GM12892 (cell line): ENCODE results near the gene SLC2A4RG.

Source experiments
- DNase-seq: peaks from one replicate; pipeline ENCODE4 v3.0.0; 2011; ENCODE audit not compliant: insufficient read length
- FAIRE-seq: peaks from 2 replicates; lab custom pipeline; 2011; peaks lifted over from hg19 to GRCh38; lab: Jason Lieb, UNC
- POLR2A ChIP-seq: IDR thresholded peaks from 2 replicates; pipeline ENCODE4 v1.6.1; 2011; ENCODE audit warnings: low read depth, low read length, control low read depth
- POLR2AphosphoS5 ChIP-seq: IDR thresholded peaks from 2 replicates; pipeline ENCODE4 v1.6.1; 2011; ENCODE audit warnings: low read depth, low read length, control low read depth
- TAF1 ChIP-seq: IDR thresholded peaks from 2 replicates; pipeline ENCODE4 v1.6.1; 2011; ENCODE audit warnings: low read depth, mild to moderate bottlenecking, control low read depth, low read length, borderline replicate concordance

SLC2A4RG gene

DNA sequence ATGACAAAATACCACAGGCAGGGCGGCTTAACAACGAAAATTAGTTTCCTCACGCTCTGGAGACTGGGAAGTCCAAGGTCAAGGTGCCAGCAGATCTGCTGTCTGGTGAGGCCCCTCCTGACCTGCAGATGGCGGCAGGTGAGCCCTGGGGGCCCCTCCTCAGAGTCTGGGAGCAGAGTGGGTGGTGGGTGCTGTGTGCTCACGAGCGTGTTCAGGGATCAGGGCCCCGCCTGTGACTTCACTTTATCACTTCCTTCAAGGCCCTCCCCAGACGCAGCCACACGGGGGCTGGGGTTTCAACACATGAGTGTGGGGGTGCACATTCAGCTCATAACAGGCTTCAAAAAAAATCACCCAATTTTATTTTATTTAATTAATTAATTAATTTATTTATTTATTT is 39.3 kb downstream of the SLC2A4RG start:
- FAIRE-seq: no peak
- no peak for DNase-seq
- no peak for TF ChIP-seq POLR2AphosphoS5
- no peak for TF ChIP-seq POLR2A
- no peak for TF ChIP-seq TAF1

DNA sequence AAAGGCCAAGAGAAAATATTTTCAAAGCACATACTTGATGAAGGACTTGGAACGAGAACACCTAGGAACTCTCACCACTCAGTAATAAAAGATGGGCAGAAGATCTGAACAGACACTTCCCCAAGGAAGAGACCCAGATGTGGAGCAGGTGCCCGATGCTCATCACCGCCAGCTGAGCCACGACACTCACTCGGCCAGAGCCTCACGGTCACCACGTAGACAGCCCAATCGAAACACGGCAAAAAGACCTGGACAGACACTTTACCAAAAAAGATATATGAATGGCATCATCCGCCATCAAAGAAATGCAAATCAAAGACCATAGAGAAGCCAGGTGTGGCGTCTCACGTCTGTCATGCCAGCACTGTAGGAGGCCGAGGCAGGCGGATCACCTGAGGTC is 41.6 kb downstream of the SLC2A4RG start:
- DNase-seq: no peak
- TF ChIP-seq TAF1 (no peak), POLR2A (no peak), POLR2AphosphoS5 (no peak)
- no peak for FAIRE-seq

DNA sequence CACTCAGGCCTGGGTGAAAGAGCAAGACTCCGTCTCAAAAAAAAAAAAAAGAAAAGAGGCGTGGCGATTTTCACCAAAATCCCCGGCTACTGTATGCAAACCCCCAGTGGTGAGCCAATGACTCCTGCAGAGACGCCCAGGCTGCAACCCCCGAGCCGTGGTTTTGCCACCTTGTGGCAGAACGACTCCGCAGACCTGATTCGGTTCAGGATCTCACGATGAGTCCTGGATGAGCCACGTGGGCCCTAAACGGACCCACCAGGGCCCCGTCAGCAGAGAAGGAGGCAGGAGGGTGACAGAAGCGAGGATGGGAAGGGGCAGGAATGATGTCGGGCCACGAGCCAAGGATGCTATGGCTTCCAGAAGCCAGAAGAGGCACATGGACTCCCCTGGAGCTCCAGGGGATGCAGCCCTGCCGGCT is 42.5 kb downstream of the SLC2A4RG start:
- FAIRE-seq: no peak
- no peak for DNase-seq
- TF ChIP-seq POLR2AphosphoS5: no peak
- no peak for TF ChIP-seq TAF1
- no peak for TF ChIP-seq POLR2A

DNA sequence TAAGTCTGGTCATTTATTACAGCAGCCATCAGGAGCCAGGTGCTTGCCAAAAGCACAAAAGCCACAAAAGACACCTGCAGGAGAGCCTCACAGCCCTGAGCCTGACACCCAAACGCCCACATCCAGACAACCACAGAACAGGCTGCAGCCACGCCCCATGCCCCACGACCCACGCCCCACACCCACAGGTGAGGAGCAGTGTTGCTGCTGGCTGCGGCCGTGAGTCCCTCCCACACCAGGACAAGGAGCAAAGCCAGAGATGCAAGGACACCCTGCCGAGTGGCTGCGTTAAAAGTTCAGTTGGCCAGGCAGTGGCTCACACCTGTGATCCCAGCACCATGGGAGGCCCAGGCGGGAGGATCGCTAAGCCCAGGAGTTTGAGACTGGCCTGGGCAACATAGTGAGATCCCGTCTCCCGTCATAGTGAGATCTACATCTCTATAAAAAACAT is 43.0 kb downstream of the SLC2A4RG start:
- FAIRE-seq (no peak), DNase-seq (no peak)
- TF ChIP-seq TAF1: no peak
- TF ChIP-seq POLR2A: no peak
- TF ChIP-seq POLR2AphosphoS5: no peak

DNA sequence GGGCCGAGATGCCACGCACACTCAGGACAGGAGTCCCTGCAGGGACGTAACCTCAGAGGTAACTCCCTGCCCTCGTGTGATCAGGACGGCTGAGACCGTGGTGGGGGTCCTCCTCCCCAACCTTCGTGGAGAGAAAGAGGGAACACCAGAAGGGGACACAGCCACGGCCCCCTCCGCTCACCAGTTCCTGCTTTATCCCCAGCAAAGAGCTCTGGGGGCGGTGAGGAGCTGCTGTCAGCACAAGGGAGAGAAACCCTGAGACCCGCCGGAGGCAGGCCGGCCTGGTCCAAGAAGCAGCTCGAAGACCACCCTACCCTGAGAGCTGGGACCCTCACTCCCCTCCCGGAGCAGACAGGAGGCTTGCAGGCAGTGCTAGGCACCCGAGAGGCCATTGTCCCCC is 44.4 kb downstream of the SLC2A4RG start:
- TF ChIP-seq TAF1: no peak
- TF ChIP-seq POLR2AphosphoS5: no peak
- TF ChIP-seq POLR2A: no peak
- DNase-seq (no peak), FAIRE-seq (no peak)

DNA sequence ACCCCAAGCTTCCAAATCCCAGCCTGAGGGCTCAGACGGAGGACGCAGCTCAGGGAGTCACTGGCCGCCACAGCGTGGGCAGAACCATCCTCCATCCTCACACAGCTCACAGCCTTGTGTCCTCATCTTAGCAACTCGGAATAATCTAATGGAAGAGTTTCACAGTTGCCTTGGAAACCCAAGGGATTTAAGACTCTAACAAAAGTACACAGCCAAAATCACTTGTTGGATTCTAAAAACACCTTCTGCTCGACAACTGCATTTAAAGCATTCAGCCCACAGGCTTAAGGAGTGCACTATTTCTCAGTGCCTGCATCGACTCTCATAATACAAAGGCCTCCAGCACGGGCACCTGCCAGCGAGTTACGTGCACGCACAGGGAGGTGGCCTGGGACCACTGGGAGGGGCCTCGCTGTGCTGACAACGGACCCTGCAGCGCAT is 46.1 kb downstream of the SLC2A4RG start:
- no peak for FAIRE-seq
- TF ChIP-seq POLR2A (no peak), TAF1 (no peak), POLR2AphosphoS5 (no peak)
- DNase-seq: no peak

DNA sequence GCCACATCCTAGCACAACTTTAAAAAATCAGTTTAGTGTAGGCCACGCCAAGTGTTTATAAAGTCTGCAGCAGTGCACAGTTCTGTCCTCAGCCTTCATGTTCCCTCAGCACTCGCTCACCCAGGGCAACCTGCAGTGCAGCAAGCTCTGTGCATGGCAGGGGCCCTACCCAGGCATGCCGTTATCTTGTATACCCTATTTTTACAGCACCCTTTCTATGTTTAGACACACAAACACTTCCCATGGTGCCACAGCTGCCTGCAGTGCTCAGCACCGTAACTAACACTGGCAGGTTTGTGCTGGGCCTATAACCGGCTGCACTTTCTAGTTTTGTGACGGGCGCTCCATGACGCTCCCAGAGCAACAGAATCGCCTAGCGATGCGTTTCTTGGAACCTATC is 47.7 kb downstream of the SLC2A4RG start:
- no peak for FAIRE-seq
- TF ChIP-seq POLR2AphosphoS5 (no peak), POLR2A (no peak), TAF1 (no peak)
- DNase-seq: no peak

DNA sequence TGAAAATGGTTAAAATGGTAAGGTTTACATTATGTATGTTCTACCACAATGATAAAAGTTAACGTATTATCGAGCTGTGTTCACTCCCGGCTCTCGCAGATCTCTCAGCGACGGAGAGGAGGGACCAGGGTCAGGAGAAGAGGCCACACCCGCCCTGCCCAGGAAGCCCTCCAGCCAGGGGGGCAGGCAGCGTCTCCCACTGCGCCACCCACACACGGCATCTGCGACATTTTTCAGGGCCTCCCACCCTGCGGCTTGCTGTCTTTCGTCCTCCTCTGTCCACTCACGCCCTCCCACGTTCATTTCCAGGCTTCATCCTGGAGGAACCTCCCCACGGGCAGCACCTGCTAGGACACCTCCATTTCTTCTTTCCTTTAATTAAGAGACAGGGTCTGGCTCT is 48.2 kb downstream of the SLC2A4RG start:
- TF ChIP-seq POLR2AphosphoS5 (no peak), POLR2A (no peak), TAF1 (no peak)
- no peak for DNase-seq
- FAIRE-seq: no peak

DNA sequence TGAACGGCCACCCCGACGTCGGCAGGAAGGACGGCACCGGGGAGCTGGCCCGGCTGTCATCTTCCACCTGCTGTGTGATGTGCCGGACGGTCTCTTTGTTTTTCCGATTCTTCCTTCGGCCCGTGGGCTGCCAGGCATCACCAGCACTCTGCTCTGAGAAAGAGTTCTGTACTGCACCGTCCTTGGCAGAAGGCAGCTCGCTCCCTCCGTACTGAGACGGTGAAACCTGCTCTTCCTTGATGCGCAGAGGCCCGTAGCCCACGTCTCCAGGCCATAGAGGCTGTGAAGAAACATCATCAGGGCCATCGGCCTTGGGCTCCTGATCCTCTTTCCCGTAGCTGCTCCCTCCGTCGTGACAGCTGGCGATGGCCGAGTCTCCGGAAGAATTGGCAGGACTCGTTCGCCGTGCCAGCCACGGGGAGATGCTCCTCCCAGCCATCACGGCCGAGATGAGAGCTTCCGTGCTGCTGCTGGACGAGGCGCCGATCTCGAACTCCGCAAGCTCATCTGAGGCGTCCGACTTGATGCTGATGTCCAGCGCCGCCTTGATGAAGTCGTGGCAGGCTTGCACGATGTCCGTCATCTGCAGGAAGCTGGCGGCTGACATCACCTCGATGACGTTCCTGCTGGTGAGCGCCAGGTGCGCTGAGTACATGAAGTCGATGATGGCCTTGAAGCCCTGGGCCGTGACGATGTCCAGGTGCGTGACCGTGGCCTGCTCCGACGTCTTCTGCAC is 50.4 kb downstream of the SLC2A4RG start:
- no peak for FAIRE-seq
- DNase-seq: no peak
- no peak for TF ChIP-seq POLR2A
- TF ChIP-seq POLR2AphosphoS5: no peak
- TF ChIP-seq TAF1: no peak

DNA sequence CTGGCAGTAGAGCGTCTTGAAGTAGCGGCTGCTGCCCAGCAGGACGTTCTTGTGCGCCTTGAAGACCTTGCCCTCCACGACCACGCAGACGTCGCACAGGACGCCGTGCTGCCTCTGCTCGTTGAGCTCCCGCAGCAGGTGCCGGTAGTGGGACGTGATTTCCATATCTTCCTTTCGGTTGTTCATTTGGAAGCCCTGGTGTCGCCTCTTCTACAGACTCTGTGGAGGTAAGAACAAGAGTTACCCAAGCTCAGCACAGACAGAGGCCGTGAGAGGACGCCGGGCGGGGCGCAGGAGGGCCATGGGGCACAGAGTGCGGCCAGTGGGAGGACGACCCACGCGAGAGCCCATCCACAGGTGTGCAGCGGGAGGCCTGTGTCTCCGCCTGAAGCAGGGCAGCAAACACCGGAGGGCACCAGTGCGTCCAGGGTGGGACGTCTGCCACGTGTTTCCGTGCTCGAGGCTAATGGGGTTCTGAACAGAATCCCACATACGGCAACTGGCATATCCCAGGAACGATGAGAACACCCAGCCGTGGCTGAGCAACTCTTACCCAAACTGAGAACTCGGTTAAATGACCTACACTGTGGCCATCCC is 51.1 kb downstream of the SLC2A4RG start:
- TF ChIP-seq POLR2A (no peak), TAF1 (no peak), POLR2AphosphoS5 (no peak)
- DNase-seq (no peak), FAIRE-seq (no peak)

DNA sequence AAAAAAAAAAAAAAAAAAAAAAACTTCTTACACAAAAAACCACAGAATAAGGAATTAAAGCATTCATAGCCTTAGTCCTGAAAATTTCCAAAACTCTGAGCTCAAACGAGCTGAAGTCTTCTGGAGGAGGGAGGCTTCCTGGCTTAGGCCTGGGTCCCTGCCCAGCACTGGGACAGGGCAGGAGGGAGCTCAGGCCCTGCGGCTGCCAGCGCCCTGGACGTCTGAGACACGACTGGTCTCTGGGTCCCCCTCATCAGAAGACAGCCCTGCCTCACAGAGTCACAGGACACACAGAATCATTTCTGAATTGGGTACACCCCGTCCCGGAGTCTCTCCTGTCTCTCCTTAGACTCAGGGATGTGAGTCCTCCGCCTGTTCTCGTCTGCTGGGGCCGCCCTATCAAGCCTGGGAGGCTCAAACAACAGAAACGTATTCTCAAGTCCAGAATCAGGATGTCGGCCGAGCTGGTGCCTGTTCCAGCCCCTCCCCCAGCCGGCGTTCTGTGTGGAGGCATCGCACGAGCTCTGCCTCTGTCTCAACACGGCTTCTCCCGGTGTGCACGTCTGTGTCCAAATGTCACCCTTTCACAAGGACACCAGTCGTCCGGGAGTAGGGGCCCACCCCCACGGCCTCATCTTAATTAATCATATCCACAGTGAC is 52.1 kb downstream of the SLC2A4RG start:
- TF ChIP-seq POLR2A (no peak), POLR2AphosphoS5 (no peak), TAF1 (no peak)
- DNase-seq (no peak), FAIRE-seq (no peak)
